SK-N-SH (cell line): Measurements from ENCODE around the gene GMPR2. TPM values are rescaled to one million over a fixed set of nuclear protein-coding genes. Genes with fewer than 3 reads are reported as not detected.
A peak's percentile ranks its signal among the peaks of the same experiment; 100 is the strongest.

ENCODE experiments used
- CTCF ChIA-PET: fragments of 300-600, 350-600 bp; formaldehyde crosslinking; extraction: SDS; loops from one replicate; lab custom pipeline; 2021; lab: Yijun Ruan, JAX
- POLR2A ChIA-PET: fragments of 350-600 bp; sonication (Branson Sonifier 250); formaldehyde crosslinking; extraction: SDS; loops from one replicate; lab custom pipeline; 2020; ENCODE audit warnings: antibody characterized with exemption, inconsistent platforms; lab: Yijun Ruan, JAX
- DNase-seq: peaks from one replicate; pipeline ENCODE4 v3.0.0; 2012
- H2AFZ ChIP-seq: fragments of 200-600 bp; sonication (generic); 2 replicates; pipeline ENCODE4 v1.8.1; 2016; ENCODE audit warnings: antibody characterized with exemption, mild to moderate bottlenecking, low read depth
- H3F3A ChIP-seq: fragments of 200-600 bp; sonication (generic); replicated peaks from 2 replicates; pipeline ENCODE3; 2016; ENCODE audit warnings: antibody characterized with exemption, mild to moderate bottlenecking; ENCODE audit not compliant: insufficient read depth
- H3K27ac ChIP-seq, 2 experiments: fragments of 200-500 bp in 1 of 2; fragments of 200-600 bp in 1 of 2; sonication (Bioruptor generic) in 1 of 2; sonication (generic), shearing (Covaris generic) in 1 of 2; 2 replicates each; pipeline versions ENCODE4 v1.5.1 to v1.6.1; 2014 to 2016; ENCODE audit warnings: low read depth in 2 of 2, inconsistent platforms in 1 of 2, low read length in 1 of 2, mild to moderate bottlenecking in 1 of 2, mixed read lengths in 1 of 2
- H3K27me3 ChIP-seq: fragments of 200-600 bp; sonication (generic), shearing (Covaris generic); 2 replicates; pipeline ENCODE4 v1.6.1; 2016; ENCODE audit warnings: mixed run types; ENCODE audit not compliant: insufficient read depth
- H3K36me3 ChIP-seq, 2 experiments: fragments of 200-500 bp in 1 of 2; fragments of 200-600 bp in 1 of 2; sonication (Bioruptor generic) in 1 of 2; sonication (generic) in 1 of 2; replicated peaks in 1 of 2; 2 replicates each; pipeline versions ENCODE3 to v1.5.1; 2014 to 2016; ENCODE audit warnings: low read length in 1 of 2, mild to moderate bottlenecking in 1 of 2; ENCODE audit not compliant: insufficient read depth in 2 of 2, control insufficient read depth in 1 of 2
- H3K4me1 ChIP-seq, 2 experiments: fragments of 200-500 bp in 1 of 2; fragments of 200-600 bp in 1 of 2; sonication (Bioruptor generic) in 1 of 2; sonication (generic), shearing (Covaris generic) in 1 of 2; 2 replicates each; pipeline versions ENCODE4 v1.5.1 to v1.6.1; 2014 to 2016; ENCODE audit warnings: low read depth in 1 of 2, low read length in 1 of 2, mixed run types in 1 of 2; ENCODE audit not compliant: insufficient read depth in 2 of 2, control insufficient read depth in 1 of 2
- H3K4me2 ChIP-seq: fragments of 200-600 bp; sonication (generic), shearing (Covaris generic); 2 replicates; pipeline ENCODE4 v1.6.1; 2017; ENCODE audit warnings: mixed run types
- H3K4me3 ChIP-seq, 2 experiments: fragments of 200-500 bp in 1 of 2; fragments of 200-600 bp in 1 of 2; sonication (Bioruptor generic) in 1 of 2; sonication (generic), shearing (Covaris generic) in 1 of 2; 2 replicates each; pipeline versions ENCODE4 v1.5.1 to v1.8.1; 2014 to 2016; ENCODE audit warnings: low read depth in 2 of 2, inconsistent platforms in 1 of 2, low read length in 1 of 2, mild to moderate bottlenecking in 1 of 2, mixed read lengths in 1 of 2, moderate library complexity in 1 of 2
- H3K79me2 ChIP-seq: fragments of 200-600 bp; sonication (generic); 2 replicates; pipeline ENCODE4 v1.8.1; 2017; ENCODE audit warnings: mild to moderate bottlenecking; ENCODE audit not compliant: insufficient read depth
- H3K9ac ChIP-seq: fragments of 200-600 bp; sonication (generic); 2 replicates; pipeline ENCODE4 v1.6.1; 2017; ENCODE audit warnings: mixed run types
- H3K9me2 ChIP-seq: fragments of 200-600 bp; sonication (generic); 2 replicates; pipeline ENCODE4 v1.6.1; 2017; ENCODE audit warnings: mixed run types
- H3K9me3 ChIP-seq: fragments of 200-600 bp; sonication (generic); 2 replicates; pipeline ENCODE4 v1.6.1; 2017; ENCODE audit warnings: mixed run types, mild to moderate bottlenecking, moderate library complexity
- H4K20me1 ChIP-seq: fragments of 200-600 bp; sonication (generic); 2 replicates; pipeline ENCODE4 v1.6.1; 2017; ENCODE audit warnings: mild to moderate bottlenecking, mixed run types; ENCODE audit not compliant: insufficient read depth
- CHD2 ChIP-seq: fragments of 150-350 bp; IDR thresholded peaks from 2 replicates; pipeline ENCODE4 v1.6.1; 2018; ENCODE audit warnings: low read length; ENCODE audit not compliant: partially characterized antibody
- CTCF ChIP-seq: fragments of 200-600 bp; sonication (generic); IDR thresholded peaks from 2 replicates; pipeline ENCODE4 v1.6.1; 2017; ENCODE audit warnings: antibody characterized with exemption, mild to moderate bottlenecking, moderate library complexity
- EZH2phosphoT487 ChIP-seq: fragments of 200-600 bp; sonication (generic); IDR thresholded peaks from 2 replicates; pipeline ENCODE4 v1.6.1; 2017; ENCODE audit warnings: low read depth, mixed run types, mild to moderate bottlenecking, antibody characterized with exemption, moderate library complexity, borderline replicate concordance
- FOXM1 ChIP-seq: IDR thresholded peaks from 2 replicates; pipeline ENCODE4 v1.4.0; 2012; ENCODE audit warnings: low read depth, mild to moderate bottlenecking
- JUND ChIP-seq: IDR thresholded peaks from 2 replicates; pipeline ENCODE4 v1.4.0; 2012
- NFIC ChIP-seq: IDR thresholded peaks from 2 replicates; pipeline ENCODE4 v1.4.0; 2012; ENCODE audit warnings: borderline replicate concordance
- NRF1 ChIP-seq: IDR thresholded peaks from 2 replicates; pipeline ENCODE4 v1.6.1; 2012; ENCODE audit warnings: low read depth, mild to moderate bottlenecking, low read length
- POLR2AphosphoS5 ChIP-seq: IDR thresholded peaks from 2 replicates; pipeline ENCODE4 v1.6.1; 2012; ENCODE audit warnings: low read depth, low read length
- RAD21 ChIP-seq: IDR thresholded peaks from 2 replicates; pipeline ENCODE4 v1.6.1; 2012; ENCODE audit warnings: mild to moderate bottlenecking, low read length
- REST ChIP-seq: IDR thresholded peaks from 2 replicates; pipeline ENCODE4 v1.6.1; 2012; ENCODE audit warnings: mild to moderate bottlenecking, low read depth, low read length, moderate library complexity
- SIN3A ChIP-seq: IDR thresholded peaks from 2 replicates; pipeline ENCODE4 v1.6.1; 2012; ENCODE audit warnings: low read depth, mild to moderate bottlenecking, low read length, moderate library complexity, borderline replicate concordance
- TEAD4 ChIP-seq: IDR thresholded peaks from 2 replicates; pipeline ENCODE4 v1.4.0; 2012; ENCODE audit warnings: mild to moderate bottlenecking, borderline replicate concordance; ENCODE audit not compliant: insufficient read depth
- WGBS: methylation state at CpG from one replicate; pipeline ENCODE4 v1.1.6; 2017; ENCODE audit warnings: low lambda C conversion rate; 5-methylcytosine and 5-hydroxymethylcytosine counted together
- polyA plus RNA-seq, 3 experiments: library from polyadenylated mRNA; depleted of rRNA; stranded (reverse); fragments of >200 nt; gene quantifications; 2 replicates each; pipeline ENCODE4 v1.2.3, GENCODE V29; 2012

The GMPR2 gene
- polyA plus RNA-seq, 1 of the 3 experiments (the other 2 are of a cell fraction) = 97.0 TPM

- Histone ChIP-seq H3K9me2 (no peaks in the 10 kb centered on the region), H4K20me1 (no peaks in the 10 kb centered on the region), H3K4me1 (peaks cover 9 to 21% of the 10 kb centered on the region in 2 experiments), H3K4me3 (peak overlapping the region; percentile 13 to 96; a peak in 3 of 4 replicates), H2AFZ (peak overlapping the region; percentile 82), H3K27ac (peak overlapping the region; percentile 72 to 82), H3F3A (peaks cover 13% of the 10 kb centered on the region), H3K9ac (peak overlapping the region; percentile 57; the same call in 1 of the 2 replicates), H3K9me3 (no peaks in the 10 kb centered on the region), H3K4me2 (peak overlapping the region; percentile 98), H3K36me3 (peaks cover 36 to 58% of the 10 kb centered on the region in 2 experiments), H3K79me2 (peaks cover 46% of the 10 kb centered on the region), H3K27me3 (no peaks in the 10 kb centered on the region)
- POLR2A ChIA-PET = interaction anchor here (0.6 to 3.2 kb wide), 10 partner anchors 9 to 54 kb away, joined by 3 to 10 read pairs (median 5); partner anchors contain the start of genes CHMP4A, EMC9, IRF9 and PSME2
- TF ChIP-seq TEAD4 = no peak
- no peak for TF ChIP-seq JUND
- no peak; the same call in 1 of the 2 replicates for TF ChIP-seq POLR2AphosphoS5
- TF ChIP-seq NFIC = 0 out of 2 replicates have a peak, but pooled peaks have one; percentile 1
- no peak for TF ChIP-seq REST
- 0% methylated on average over 3 of the region's 3 CpGs for WGBS
- no peak for DNase-seq
- CTCF ChIA-PET = interaction anchor here (0.8 to 2.6 kb wide), 7 partner anchors 28 to 243 kb away, joined by 3 to 8 read pairs (median 4); partner anchors contain the start of genes CIDEB, DCAF11, IRF9 and NRL
Observed at GRCh38 chr14:24189059-24189375, 43.7 kb upstream of the GMPR2 start.

GRCh38 chr14:24189460-24189859, 43.3 kb upstream of the GMPR2 start:
- H3K9me3 ChIP-seq = no peaks in the 10 kb centered on the region
- peak overlapping the region; percentile 72 to 82 for H3K27ac ChIP-seq
- ChIA-PET CTCF (interaction anchor here (0.7 to 2.6 kb wide), 5 partner anchors 9 to 131 kb away, joined by 3 to 8 read pairs (median 5); partner anchors contain the start of genes CIDEB and TINF2), POLR2A (interaction anchor here (0.6 to 3.2 kb wide), 7 partner anchors 11 to 53 kb away, joined by 3 to 10 read pairs (median 5); partner anchors contain the start of genes CHMP4A, EMC9, PSME2 and RNF31)
- no peaks in the 10 kb centered on the region for H4K20me1 ChIP-seq
- peak overlapping the region; percentile 98 for H3K4me2 ChIP-seq
- H3F3A ChIP-seq = peaks cover 13% of the 10 kb centered on the region
- H3K4me1 ChIP-seq = peaks cover 12 to 23% of the 10 kb centered on the region in 2 experiments
- H3K79me2 ChIP-seq = peaks cover 51% of the 10 kb centered on the region
- WGBS = 94% methylated on average over 9 of the region's 9 CpGs
- no peaks in the 10 kb centered on the region for H3K27me3 ChIP-seq
- H3K4me3 ChIP-seq = no peak overlapping the region
- peaks cover 35 to 54% of the 10 kb centered on the region in 2 experiments for H3K36me3 ChIP-seq
- H2AFZ ChIP-seq = peak overlapping the region; percentile 82; the same call in 1 of the 2 replicates
- no peaks in the 10 kb centered on the region for H3K9me2 ChIP-seq
- TF ChIP-seq EZH2phosphoT487 (no peak), RAD21 (no peak), CTCF (no peak), FOXM1 (no peak), JUND (no peak), NRF1 (no peak), SIN3A (no peak), NFIC (no peak), CHD2 (no peak)
- TF ChIP-seq, all 33 proteins: peak for 0
- no peak for DNase-seq
- H3K9ac ChIP-seq = peak overlapping the region; percentile 57; the same call in 1 of the 2 replicates
